Astrocyte (in vitro differentiated cells and primary cell): ENCODE measurements around the gene GLRX2. TPM values are rescaled to one million over a fixed set of nuclear protein-coding genes. Genes with fewer than 3 reads are reported as not detected.

Source experiments
- DNase-seq: peaks from one replicate; pipeline ENCODE4 v3.0.0-alpha.2; 2010; ENCODE audit warnings: low read depth
- FAIRE-seq: peaks from 2 replicates; lab custom pipeline; 2011; peaks lifted over from hg19 to GRCh38; lab: Jason Lieb, UNC
- H2AFZ ChIP-seq: 2 replicates; pipeline ENCODE4 v1.6.0; 2012; ENCODE audit warnings: low read depth, low read length, inconsistent platforms
- H3K27ac ChIP-seq: 2 replicates; pipeline ENCODE4 v1.5.1; 2011; ENCODE audit warnings: low read depth, low read length, inconsistent platforms
- H3K27me3 ChIP-seq: 2 replicates; pipeline ENCODE4 v1.6.0; 2011; ENCODE audit warnings: low read length, inconsistent platforms; ENCODE audit not compliant: insufficient read depth
- H3K36me3 ChIP-seq: 2 replicates; pipeline ENCODE4 v1.5.1; 2011; ENCODE audit warnings: low read length, inconsistent platforms; ENCODE audit not compliant: insufficient read depth
- H3K4me1 ChIP-seq: 2 replicates; pipeline ENCODE4 v1.5.1; 2011; ENCODE audit warnings: low read length, inconsistent platforms; ENCODE audit not compliant: insufficient read depth
- H3K4me2 ChIP-seq: 2 replicates; pipeline ENCODE4 v1.6.0; 2012; ENCODE audit warnings: low read length, inconsistent platforms
- H3K4me3 ChIP-seq: 2 replicates; pipeline ENCODE4 v1.5.1; 2011; ENCODE audit warnings: low read depth, mild to moderate bottlenecking, low read length, inconsistent platforms; ENCODE audit not compliant: insufficient read depth
- H3K79me2 ChIP-seq: 2 replicates; pipeline ENCODE4 v1.6.0; 2012; ENCODE audit warnings: mild to moderate bottlenecking, low read length, inconsistent platforms; ENCODE audit not compliant: insufficient read depth
- H3K9ac ChIP-seq: 2 replicates; pipeline ENCODE4 v1.6.0; 2012; ENCODE audit warnings: mild to moderate bottlenecking, low read length, inconsistent platforms
- H3K9me3 ChIP-seq: 2 replicates; pipeline ENCODE4 v1.5.1; 2012; ENCODE audit warnings: low read depth, mild to moderate bottlenecking, low read length, inconsistent platforms; ENCODE audit not compliant: insufficient read depth
- H4K20me1 ChIP-seq: 2 replicates; pipeline ENCODE4 v1.6.0; 2012; ENCODE audit warnings: low read length, inconsistent platforms; ENCODE audit not compliant: insufficient read depth
- H3K27ac Mint-ChIP-seq: one replicate; pipeline ENCODE4 v1.8.0; 2021; ENCODE audit warnings: mild to moderate bottlenecking, mixed read lengths; ENCODE audit not compliant: unreplicated experiment
- H3K27me3 Mint-ChIP-seq: one replicate; pipeline ENCODE4 v1.8.0; 2021; ENCODE audit warnings: low read depth, mixed read lengths; ENCODE audit not compliant: unreplicated experiment
- H3K36me3 Mint-ChIP-seq: one replicate; pipeline ENCODE4 v1.8.0; 2021; ENCODE audit warnings: low read depth, mixed read lengths; ENCODE audit not compliant: unreplicated experiment
- H3K4me1 Mint-ChIP-seq: one replicate; pipeline ENCODE4 v1.8.0; 2021; ENCODE audit warnings: low read depth, mixed read lengths; ENCODE audit not compliant: unreplicated experiment
- H3K4me3 Mint-ChIP-seq: one replicate; pipeline ENCODE4 v1.8.0; 2021; ENCODE audit warnings: mild to moderate bottlenecking, moderate library complexity, mixed read lengths; ENCODE audit not compliant: unreplicated experiment
- H3K9me3 Mint-ChIP-seq: one replicate; pipeline ENCODE4 v1.8.0; 2021; ENCODE audit warnings: mild to moderate bottlenecking, mixed read lengths; ENCODE audit not compliant: unreplicated experiment
- CTCF ChIP-seq: IDR thresholded peaks from 2 replicates; pipeline ENCODE4 v1.5.1; 2011; ENCODE audit warnings: low read depth, mild to moderate bottlenecking, inconsistent platforms, low read length, moderate library complexity; ENCODE audit not compliant: insufficient read depth
- EZH2 ChIP-seq: IDR thresholded peaks from 2 replicates; pipeline ENCODE4 v1.6.1; 2012; ENCODE audit warnings: mild to moderate bottlenecking, low read length, inconsistent platforms; ENCODE audit not compliant: insufficient read depth
- total RNA-seq: library from RNA; stranded (reverse); gene quantifications from 2 replicates; pipeline ENCODE4 v1.2.1, GENCODE V29; 2021

GLRX2 gene
- total RNA-seq, 1 donor from 2014 or later = 37.1 TPM

DNA sequence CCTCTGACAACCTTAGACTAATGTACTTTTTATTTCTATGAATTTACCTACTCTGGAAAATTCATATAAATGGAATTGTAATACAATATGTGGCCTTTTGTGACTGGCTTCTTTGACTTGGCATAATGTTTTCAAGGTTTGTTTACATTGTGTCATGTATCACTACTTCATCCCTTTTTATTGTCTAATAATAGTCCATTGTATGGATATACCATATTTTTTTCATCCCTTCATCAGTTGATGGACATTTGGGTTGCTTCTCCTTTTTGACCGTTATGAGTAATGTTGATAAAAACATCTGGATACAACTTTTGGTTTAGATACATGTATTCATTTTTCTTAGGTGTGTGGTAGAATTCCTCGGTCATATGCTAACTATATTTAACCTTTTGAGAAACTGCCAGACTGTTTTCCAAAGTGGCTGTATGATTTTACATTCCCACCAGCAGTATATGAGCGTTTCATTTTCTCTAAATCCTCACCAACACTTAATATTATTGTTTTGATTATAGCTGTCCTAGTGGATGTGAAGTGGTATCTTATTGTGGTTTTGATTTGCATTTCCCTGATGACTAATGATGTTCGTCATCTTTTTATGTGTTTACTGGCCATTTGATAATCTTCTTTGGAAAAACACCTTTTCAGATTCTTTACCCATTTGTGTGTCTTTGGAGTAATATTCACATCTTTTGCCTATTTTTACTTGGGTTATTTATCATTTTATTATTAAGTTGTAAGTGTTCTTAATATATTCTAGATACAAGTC, 42.3 kb downstream of the GLRX2 start:
- H3K36me3 Mint-ChIP-seq = no peaks in the 10 kb centered on the region
- TF ChIP-seq CTCF (no peak), EZH2 (no peak)
- no peaks in the 10 kb centered on the region for H3K27me3 Mint-ChIP-seq
- H3K4me1 Mint-ChIP-seq = peaks cover 9% of the 10 kb centered on the region
- Histone ChIP-seq H3K4me1 (peaks cover 14% of the 10 kb centered on the region), H2AFZ (no peak overlapping the region), H3K9ac (no peak overlapping the region), H3K4me2 (no peak overlapping the region), H3K27me3 (no peaks in the 10 kb centered on the region), H4K20me1 (peaks cover 42% of the 10 kb centered on the region), H3K79me2 (peaks cover 98% of the 10 kb centered on the region), H3K4me3 (no peak overlapping the region), H3K36me3 (no peaks in the 10 kb centered on the region), H3K9me3 (no peaks in the 10 kb centered on the region), H3K27ac (peak overlapping the region; percentile 20)
- H3K27ac Mint-ChIP-seq = no peak overlapping the region
- peak; percentile 32 for DNase-seq
- no peak for FAIRE-seq
- no peaks in the 10 kb centered on the region for H3K9me3 Mint-ChIP-seq
- peak overlapping the region; percentile 24 for H3K4me3 Mint-ChIP-seq

DNA sequence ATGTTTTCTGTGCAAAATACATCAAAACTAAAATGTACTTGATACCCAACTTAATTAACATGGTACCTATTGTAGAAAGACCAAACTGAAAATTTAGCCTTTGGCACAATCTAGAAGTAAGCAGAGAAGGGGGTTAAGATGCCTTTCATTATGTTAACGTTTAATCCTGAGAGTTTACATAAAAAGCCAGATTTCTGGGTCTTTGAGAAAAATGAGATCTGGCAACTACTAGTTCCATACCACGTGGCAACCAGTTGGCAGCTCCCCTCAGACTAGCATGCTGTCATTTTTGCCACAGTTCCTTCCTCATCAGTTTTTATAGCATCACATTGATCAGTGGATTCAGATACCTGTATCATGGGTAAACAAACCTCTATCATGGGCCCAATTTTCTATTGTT, 44.3 kb downstream of the GLRX2 start:
- Histone ChIP-seq H3K27ac (peak overlapping the region; percentile 99), H3K4me1 (peaks cover 17% of the 10 kb centered on the region), H3K79me2 (peaks cover 98% of the 10 kb centered on the region), H3K36me3 (no peaks in the 10 kb centered on the region), H3K4me3 (peak overlapping the region; percentile 96), H3K4me2 (peak overlapping the region; percentile 96), H3K9me3 (no peaks in the 10 kb centered on the region), H2AFZ (no peak overlapping the region), H3K9ac (peak overlapping the region; percentile 99), H3K27me3 (no peaks in the 10 kb centered on the region), H4K20me1 (peaks cover 29% of the 10 kb centered on the region)
- DNase-seq (no peak), FAIRE-seq (no peak)
- Mint-ChIP-seq H3K4me3 (peak overlapping the region; percentile 98), H3K27ac (peak overlapping the region; percentile 34), H3K36me3 (no peaks in the 10 kb centered on the region), H3K9me3 (no peaks in the 10 kb centered on the region), H3K4me1 (peaks cover 15% of the 10 kb centered on the region), H3K27me3 (no peaks in the 10 kb centered on the region)
- no peak for TF ChIP-seq EZH2
- TF ChIP-seq CTCF = no peak

- no peaks in the 10 kb centered on the region for H3K9me3 ChIP-seq
- Mint-ChIP-seq H3K27me3 (no peaks in the 10 kb centered on the region), H3K4me3 (peak overlapping the region; percentile 98), H3K36me3 (no peaks in the 10 kb centered on the region), H3K9me3 (no peaks in the 10 kb centered on the region), H3K27ac (peak overlapping the region; percentile 93), H3K4me1 (peaks cover 15% of the 10 kb centered on the region)
- DNase-seq (no peak), FAIRE-seq (no peak)
- TF ChIP-seq EZH2 (no peak), CTCF (no peak)
- H3K4me2 ChIP-seq = peak overlapping the region; percentile 96
- peak overlapping the region; percentile 96 for H3K4me3 ChIP-seq
- no peaks in the 10 kb centered on the region for H3K27me3 ChIP-seq
- H3K9ac ChIP-seq = peak overlapping the region; percentile 99
- H3K36me3 ChIP-seq = no peaks in the 10 kb centered on the region
- peak overlapping the region; percentile 99 for H3K27ac ChIP-seq
- peaks cover 98% of the 10 kb centered on the region for H3K79me2 ChIP-seq
- H3K4me1 ChIP-seq = peaks cover 17% of the 10 kb centered on the region
- no peak overlapping the region for H2AFZ ChIP-seq
- peaks cover 24% of the 10 kb centered on the region for H4K20me1 ChIP-seq
Observed at GRCh38 chr1:193060406-193060805, 44.8 kb downstream of the GLRX2 start.
